Suppressor macrophage (primary cell): Measurements from ENCODE around the gene NSMCE4A.
"Not testable (repeated sequence)": the region's sequence is repeated elsewhere in the genome, so short reads cannot be mapped to it uniquely, and the experiment has no call there.

Experiments
- DNase-seq, 4 experiments: peaks; one replicate each; pipeline ENCODE4 v3.0.0-alpha.2; 2020 to 2022

Gene NSMCE4A

GRCh38 chr10:121935702-121936101 is 39.3 kb downstream of the NSMCE4A start:
- DNase-seq: peak; percentile 54 to 77 (median 64)

GRCh38 chr10:121930268-121931085 is 44.5 kb downstream of the NSMCE4A start:
- not testable (repeated sequence) for DNase-seq

- not testable (repeated sequence) for DNase-seq
Observed at GRCh38 chr10:121929585-121930267, 45.3 kb downstream of the NSMCE4A start.

- DNase-seq: peak in 1 of 4 experiments; percentile 49
Observed at GRCh38 chr10:121928528-121928884, 46.5 kb downstream of the NSMCE4A start.

GRCh38 chr10:121927841-121928527 is 47.0 kb downstream of the NSMCE4A start, which contains the start of gene ATE1:
TSS of gene ATE1 (minus strand) at chr10:121928031. CDS start at chr10:121927949, 82 bp downstream.
- DNase-seq: peak; percentile 93 to 97 (median 96)

- peak; percentile 39 to 67 (median 56) for DNase-seq
Observed at GRCh38 chr10:121927318-121927840, 47.6 kb downstream of the NSMCE4A start.

GRCh38 chr10:121926671-121927317 is 48.2 kb downstream of the NSMCE4A start:
- DNase-seq: peak; percentile 7 to 52 (median 30)

GRCh38 chr10:121926157-121926556 is 48.9 kb downstream of the NSMCE4A start:
- DNase-seq: no peak

GRCh38 chr10:121921238-121921931 is 53.6 kb downstream of the NSMCE4A start:
- no peak for DNase-seq

GRCh38 chr10:121919666-121920065 is 55.4 kb downstream of the NSMCE4A start:
- no peak for DNase-seq

- DNase-seq: not testable (repeated sequence)
Observed at GRCh38 chr10:121918800-121919199, 56.2 kb downstream of the NSMCE4A start.

- DNase-seq: no peak
Observed at GRCh38 chr10:121914661-121915060, 60.4 kb downstream of the NSMCE4A start.

GRCh38 chr10:121911421-121911697 is 63.7 kb downstream of the NSMCE4A start:
- DNase-seq: no peak

GRCh38 chr10:121910673-121911420 is 64.2 kb downstream of the NSMCE4A start:
- no peak for DNase-seq
